Liver (tissue), 9 donors: ENCODE measurements around the gene CHST3. TPM values are rescaled to one million over a fixed set of nuclear protein-coding genes. Genes with fewer than 3 reads are reported as not detected.

Experiments used
- DNase-seq: peaks from one replicate; pipeline ENCODE4 v3.0.0-alpha.2; 2017; ENCODE audit warnings: low spot score
- H3K27ac ChIP-seq, 2 donors: one replicate each; pipeline ENCODE4 v1.7.0; 2013; ENCODE audit warnings: inconsistent platforms in 2 of 2, low read length in 2 of 2, control low read depth in 1 of 2, low read depth in 1 of 2, mild to moderate bottlenecking in 1 of 2
- H3K27me3 ChIP-seq, 4 donors: one replicate each; pipeline versions ENCODE4 v1.6.1 to v1.7.0; 2013; ENCODE audit warnings: low read length in 3 of 4, inconsistent platforms in 1 of 4, mild to moderate bottlenecking in 1 of 4, moderate library complexity in 1 of 4; ENCODE audit not compliant: control insufficient read depth in 4 of 4, insufficient read depth in 4 of 4
- H3K36me3 ChIP-seq, 4 donors: one replicate each; pipeline versions ENCODE4 v1.6.1 to v1.7.0; 2013; ENCODE audit warnings: low read length in 3 of 4, mild to moderate bottlenecking in 3 of 4, low read depth in 1 of 4, moderate library complexity in 1 of 4; ENCODE audit not compliant: control insufficient read depth in 4 of 4, insufficient read depth in 3 of 4
- H3K4me1 ChIP-seq, 4 donors: one replicate each; pipeline versions ENCODE4 v1.6.1 to v1.7.0; 2013; ENCODE audit warnings: low read length in 3 of 4, mild to moderate bottlenecking in 3 of 4, moderate library complexity in 1 of 4; ENCODE audit not compliant: control insufficient read depth in 4 of 4, insufficient read depth in 4 of 4
- H3K4me3 ChIP-seq, 3 donors: one replicate each; pipeline versions ENCODE4 v1.6.1 to v1.7.0; 2013; ENCODE audit warnings: low read length in 3 of 3, control low read depth in 1 of 3, low read depth in 1 of 3, mild to moderate bottlenecking in 1 of 3
- H3K9ac ChIP-seq, 2 donors: one replicate each; pipeline ENCODE4 v1.7.0; 2013; ENCODE audit warnings: low read length in 2 of 2, mild to moderate bottlenecking in 2 of 2, moderate library complexity in 2 of 2, control low read depth in 1 of 2, low read depth in 1 of 2
- H3K9me3 ChIP-seq, 4 donors: one replicate each; pipeline versions ENCODE4 v1.6.1 to v1.7.0; 2013; ENCODE audit warnings: low read length in 3 of 4; ENCODE audit not compliant: control insufficient read depth in 4 of 4
- EGR1 ChIP-seq, 2 donors: IDR thresholded peaks; 2 replicates each; pipeline ENCODE4 v1.6.1; 2016 to 2018; ENCODE audit warnings: antibody characterized with exemption in 2 of 2, low read depth in 2 of 2
- FOXA1 ChIP-seq: IDR thresholded peaks from 2 replicates; pipeline ENCODE4 v1.6.1; 2016; ENCODE audit warnings: antibody characterized with exemption
- FOXA2 ChIP-seq: IDR thresholded peaks from 2 replicates; pipeline ENCODE4 v1.6.1; 2016; ENCODE audit warnings: antibody characterized with exemption
- GABPA ChIP-seq, 2 donors: IDR thresholded peaks in 1 of 2; conservative IDR thresholded peaks in 1 of 2; 2 replicates each; pipeline ENCODE4 v1.6.1; 2016; ENCODE audit warnings: antibody characterized with exemption in 2 of 2, mild to moderate bottlenecking in 1 of 2, moderate library complexity in 1 of 2
- HNF4A ChIP-seq, 2 donors: conservative IDR thresholded peaks; 2 replicates each; pipeline ENCODE4 v1.6.1; 2016; ENCODE audit warnings: antibody characterized with exemption in 2 of 2, mild to moderate bottlenecking in 2 of 2
- HNF4G ChIP-seq: IDR thresholded peaks from 2 replicates; pipeline ENCODE4 v1.6.1; 2016; ENCODE audit warnings: antibody characterized with exemption
- JUND ChIP-seq, 2 donors: IDR thresholded peaks; 2 replicates each; pipeline ENCODE4 v1.6.1; 2016; ENCODE audit warnings: antibody characterized with exemption in 2 of 2
- NR2F2 ChIP-seq: IDR thresholded peaks from 2 replicates; pipeline ENCODE4 v1.6.1; 2016; ENCODE audit warnings: antibody characterized with exemption
- RAD21 ChIP-seq, 2 donors: IDR thresholded peaks; 2 replicates each; pipeline ENCODE4 v1.6.1; 2016; ENCODE audit warnings: antibody characterized with exemption in 2 of 2, mild to moderate bottlenecking in 2 of 2
- RXRA ChIP-seq, 2 donors: IDR thresholded peaks; 2 replicates each; pipeline ENCODE4 v1.6.1; 2017 to 2018; ENCODE audit warnings: antibody characterized with exemption in 2 of 2, mild to moderate bottlenecking in 1 of 2
- SP1 ChIP-seq: IDR thresholded peaks from 2 replicates; pipeline ENCODE4 v1.6.1; 2018; ENCODE audit warnings: antibody characterized with exemption, mild to moderate bottlenecking
- TAF1 ChIP-seq: conservative IDR thresholded peaks from 2 replicates; pipeline ENCODE4 v1.6.1; 2016; ENCODE audit warnings: antibody characterized with exemption, mild to moderate bottlenecking
- YY1 ChIP-seq: IDR thresholded peaks from 2 replicates; pipeline ENCODE4 v1.6.1; 2016; ENCODE audit warnings: antibody characterized with exemption, mild to moderate bottlenecking
- WGBS: extraction: QIAGEN DNeasy Blood & Tissue Kit; methylation state at CpG from one replicate; pipeline ENCODE4 v1.1.7; 2013; 5-methylcytosine and 5-hydroxymethylcytosine counted together
- polyA plus RNA-seq, 2 donors: library from polyadenylated mRNA; stranded (reverse) in 1 of 2; unstranded in 1 of 2; fragments of 200-250 nt in 1 of 2; fragments of >200 nt in 1 of 2; fragmentation: Nextera tagmentation in 1 of 2; extraction: Ambion mirVana in 1 of 2; gene quantifications; one replicate each; pipeline versions ENCODE4 v1.2.1 to v1.2.3, GENCODE V29; 2013 to 2015
- total RNA-seq, 2 donors: library from RNA; depleted of rRNA; stranded (reverse); fragments of >200 nt; gene quantifications; one replicate each; pipeline ENCODE4 v1.2.3, GENCODE V29; 2014
- TF ChIP-seq, protein P1 (sequence below): IDR thresholded peaks from 2 replicates; pipeline ENCODE4 v1.6.1; 2016; ENCODE audit warnings: antibody characterized with exemption
- TF ChIP-seq, protein P2 (sequence below): IDR thresholded peaks from 2 replicates; pipeline ENCODE4 v1.6.1; 2016; ENCODE audit warnings: antibody characterized with exemption, mild to moderate bottlenecking
- TF ChIP-seq, protein P3 (sequence below): IDR thresholded peaks from 2 replicates; pipeline ENCODE4 v1.6.1; 2016; ENCODE audit warnings: antibody characterized with exemption
- TF ChIP-seq, protein P4 (sequence below): IDR thresholded peaks from 2 replicates; pipeline ENCODE4 v1.6.1; 2016; ENCODE audit warnings: antibody characterized with exemption
- TF ChIP-seq, protein P5 (sequence below): fragments of 150-350 bp; IDR thresholded peaks from 2 replicates; pipeline ENCODE4 v1.5.1; 2017; ENCODE audit warnings: improper control_type of control experiment, low read depth, low read length; ENCODE audit not compliant: missing input control
- donor health status: healthy.
- donor health status: healthy.
- donor health status: healthy.
- donor health status: healthy.
- donor health status: healthy.

CHST3 gene
- total and polyA plus RNA-seq, 4 donors = 0.29 to 4.3 (median 1.5) TPM

DNA sequence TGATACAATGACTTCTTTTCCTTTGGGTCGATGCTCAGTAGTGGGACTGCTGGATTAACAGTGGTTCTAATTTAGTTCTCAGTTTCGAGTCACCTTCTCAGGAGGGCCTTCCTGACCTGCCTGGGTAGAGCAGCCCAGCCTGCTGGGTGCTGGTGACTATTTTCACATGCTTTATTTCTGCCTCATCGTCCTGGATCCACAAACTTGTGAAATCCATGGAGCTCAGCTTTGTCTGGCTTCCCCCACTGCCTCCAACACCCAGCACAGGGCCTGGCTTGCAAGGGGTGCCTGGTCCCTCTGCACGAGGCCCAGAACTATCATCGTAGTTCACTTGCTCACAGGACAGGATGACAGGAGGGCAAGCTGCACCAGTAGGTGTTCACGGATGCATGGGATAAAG is 77.3 kb downstream of the CHST3 start:
- H3K4me1 ChIP-seq = no peaks in the 10 kb centered on the region
- no peak overlapping the region for H3K9ac ChIP-seq
- TF ChIP-seq TAF1 (no peak), GABPA (IDR thresholded peaks at IDR 0.05 in 1 of 2, conservative IDR thresholded peaks at IDR 0.05 in 1 of 2) (no peak), JUND (IDR thresholded peaks at IDR 0.05) (no peak), HNF4G (no peak), YY1 (no peak), NR2F2 (no peak), RXRA (IDR thresholded peaks at IDR 0.05) (no peak), SP1 (no peak), EGR1 (IDR thresholded peaks at IDR 0.05; ENCODE audit: low read depth in 2 of 2) (no peak), FOXA2 (no peak), RAD21 (IDR thresholded peaks at IDR 0.05) (no peak), FOXA1 (no peak), HNF4A (conservative IDR thresholded peaks at IDR 0.05) (no peak)
- TF ChIP-seq, protein P1, sequence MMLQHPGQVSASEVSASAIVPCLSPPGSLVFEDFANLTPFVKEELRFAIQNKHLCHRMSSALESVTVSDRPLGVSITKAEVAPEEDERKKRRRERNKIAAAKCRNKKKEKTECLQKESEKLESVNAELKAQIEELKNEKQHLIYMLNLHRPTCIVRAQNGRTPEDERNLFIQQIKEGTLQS = no peak
- TF ChIP-seq, protein P2, sequence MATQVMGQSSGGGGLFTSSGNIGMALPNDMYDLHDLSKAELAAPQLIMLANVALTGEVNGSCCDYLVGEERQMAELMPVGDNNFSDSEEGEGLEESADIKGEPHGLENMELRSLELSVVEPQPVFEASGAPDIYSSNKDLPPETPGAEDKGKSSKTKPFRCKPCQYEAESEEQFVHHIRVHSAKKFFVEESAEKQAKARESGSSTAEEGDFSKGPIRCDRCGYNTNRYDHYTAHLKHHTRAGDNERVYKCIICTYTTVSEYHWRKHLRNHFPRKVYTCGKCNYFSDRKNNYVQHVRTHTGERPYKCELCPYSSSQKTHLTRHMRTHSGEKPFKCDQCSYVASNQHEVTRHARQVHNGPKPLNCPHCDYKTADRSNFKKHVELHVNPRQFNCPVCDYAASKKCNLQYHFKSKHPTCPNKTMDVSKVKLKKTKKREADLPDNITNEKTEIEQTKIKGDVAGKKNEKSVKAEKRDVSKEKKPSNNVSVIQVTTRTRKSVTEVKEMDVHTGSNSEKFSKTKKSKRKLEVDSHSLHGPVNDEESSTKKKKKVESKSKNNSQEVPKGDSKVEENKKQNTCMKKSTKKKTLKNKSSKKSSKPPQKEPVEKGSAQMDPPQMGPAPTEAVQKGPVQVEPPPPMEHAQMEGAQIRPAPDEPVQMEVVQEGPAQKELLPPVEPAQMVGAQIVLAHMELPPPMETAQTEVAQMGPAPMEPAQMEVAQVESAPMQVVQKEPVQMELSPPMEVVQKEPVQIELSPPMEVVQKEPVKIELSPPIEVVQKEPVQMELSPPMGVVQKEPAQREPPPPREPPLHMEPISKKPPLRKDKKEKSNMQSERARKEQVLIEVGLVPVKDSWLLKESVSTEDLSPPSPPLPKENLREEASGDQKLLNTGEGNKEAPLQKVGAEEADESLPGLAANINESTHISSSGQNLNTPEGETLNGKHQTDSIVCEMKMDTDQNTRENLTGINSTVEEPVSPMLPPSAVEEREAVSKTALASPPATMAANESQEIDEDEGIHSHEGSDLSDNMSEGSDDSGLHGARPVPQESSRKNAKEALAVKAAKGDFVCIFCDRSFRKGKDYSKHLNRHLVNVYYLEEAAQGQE = no peak
- TF ChIP-seq, protein P3, sequence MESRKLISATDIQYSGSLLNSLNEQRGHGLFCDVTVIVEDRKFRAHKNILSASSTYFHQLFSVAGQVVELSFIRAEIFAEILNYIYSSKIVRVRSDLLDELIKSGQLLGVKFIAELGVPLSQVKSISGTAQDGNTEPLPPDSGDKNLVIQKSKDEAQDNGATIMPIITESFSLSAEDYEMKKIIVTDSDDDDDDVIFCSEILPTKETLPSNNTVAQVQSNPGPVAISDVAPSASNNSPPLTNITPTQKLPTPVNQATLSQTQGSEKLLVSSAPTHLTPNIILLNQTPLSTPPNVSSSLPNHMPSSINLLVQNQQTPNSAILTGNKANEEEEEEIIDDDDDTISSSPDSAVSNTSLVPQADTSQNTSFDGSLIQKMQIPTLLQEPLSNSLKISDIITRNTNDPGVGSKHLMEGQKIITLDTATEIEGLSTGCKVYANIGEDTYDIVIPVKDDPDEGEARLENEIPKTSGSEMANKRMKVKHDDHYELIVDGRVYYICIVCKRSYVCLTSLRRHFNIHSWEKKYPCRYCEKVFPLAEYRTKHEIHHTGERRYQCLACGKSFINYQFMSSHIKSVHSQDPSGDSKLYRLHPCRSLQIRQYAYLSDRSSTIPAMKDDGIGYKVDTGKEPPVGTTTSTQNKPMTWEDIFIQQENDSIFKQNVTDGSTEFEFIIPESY = no peak
- TF ChIP-seq, protein P4, sequence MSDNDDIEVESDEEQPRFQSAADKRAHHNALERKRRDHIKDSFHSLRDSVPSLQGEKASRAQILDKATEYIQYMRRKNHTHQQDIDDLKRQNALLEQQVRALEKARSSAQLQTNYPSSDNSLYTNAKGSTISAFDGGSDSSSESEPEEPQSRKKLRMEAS = no peak
- TF ChIP-seq, protein P5, sequence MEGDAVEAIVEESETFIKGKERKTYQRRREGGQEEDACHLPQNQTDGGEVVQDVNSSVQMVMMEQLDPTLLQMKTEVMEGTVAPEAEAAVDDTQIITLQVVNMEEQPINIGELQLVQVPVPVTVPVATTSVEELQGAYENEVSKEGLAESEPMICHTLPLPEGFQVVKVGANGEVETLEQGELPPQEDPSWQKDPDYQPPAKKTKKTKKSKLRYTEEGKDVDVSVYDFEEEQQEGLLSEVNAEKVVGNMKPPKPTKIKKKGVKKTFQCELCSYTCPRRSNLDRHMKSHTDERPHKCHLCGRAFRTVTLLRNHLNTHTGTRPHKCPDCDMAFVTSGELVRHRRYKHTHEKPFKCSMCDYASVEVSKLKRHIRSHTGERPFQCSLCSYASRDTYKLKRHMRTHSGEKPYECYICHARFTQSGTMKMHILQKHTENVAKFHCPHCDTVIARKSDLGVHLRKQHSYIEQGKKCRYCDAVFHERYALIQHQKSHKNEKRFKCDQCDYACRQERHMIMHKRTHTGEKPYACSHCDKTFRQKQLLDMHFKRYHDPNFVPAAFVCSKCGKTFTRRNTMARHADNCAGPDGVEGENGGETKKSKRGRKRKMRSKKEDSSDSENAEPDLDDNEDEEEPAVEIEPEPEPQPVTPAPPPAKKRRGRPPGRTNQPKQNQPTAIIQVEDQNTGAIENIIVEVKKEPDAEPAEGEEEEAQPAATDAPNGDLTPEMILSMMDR = no peak
- no peak overlapping the region for H3K4me3 ChIP-seq
- H3K9me3 ChIP-seq = no peaks in the 10 kb centered on the region
- H3K36me3 ChIP-seq = no peaks in the 10 kb centered on the region
- WGBS = 90% methylated on average over 6 of the region's 6 CpGs
- no peak for DNase-seq
- H3K27ac ChIP-seq = no peak overlapping the region
- H3K27me3 ChIP-seq = no peaks in the 10 kb centered on the region
